GM12892 (cell line): ENCODE data around the gene OR51G2.

Source experiments
- POLR2A ChIP-seq: IDR thresholded peaks from 2 replicates; pipeline ENCODE4 v1.6.1; 2011; ENCODE audit warnings: low read depth, low read length, control low read depth
- POLR2AphosphoS5 ChIP-seq: IDR thresholded peaks from 2 replicates; pipeline ENCODE4 v1.6.1; 2011; ENCODE audit warnings: low read depth, low read length, control low read depth
- TAF1 ChIP-seq: IDR thresholded peaks from 2 replicates; pipeline ENCODE4 v1.6.1; 2011; ENCODE audit warnings: low read depth, mild to moderate bottlenecking, control low read depth, low read length, borderline replicate concordance

GRCh38 chr11:4947505-4947904, 28.4 kb upstream of the OR51G2 start, which contains the start of gene OR51A4:
- TF ChIP-seq POLR2AphosphoS5 (no peak), POLR2A (no peak), TAF1 (no peak)
